ENCODE measurements around the gene BCL2L14.
"Not testable (repeated sequence)": the region's sequence is repeated elsewhere in the genome, so short reads cannot be mapped to it uniquely, and the experiment has no call there.

The BCL2L14 gene

GRCh38 chr12:12098691-12099015, 27.9 kb downstream of the BCL2L14 start:
- no peak overlapping the region for H3K4me3 ChIP-seq (ENCODE audit: low read length)
- TF ChIP-seq CTCF (IDR thresholded peaks at IDR 0.05; ENCODE audit: insufficient read depth, low read depth, low read length, missing control alignments), result no peak
- DNase-seq (ENCODE audit: low read depth), result no peak

- no peak for DNase-seq (ENCODE audit: low read depth)
- no peak overlapping the region for H3K4me3 ChIP-seq (ENCODE audit: low read length)
- TF ChIP-seq CTCF (IDR thresholded peaks at IDR 0.05; ENCODE audit: insufficient read depth, low read depth, low read length, missing control alignments), result no peak
Observed at GRCh38 chr12:12099102-12099501, 28.4 kb downstream of the BCL2L14 start.

GRCh38 chr12:12107678-12108077, 36.9 kb downstream of the BCL2L14 start:
- TF ChIP-seq CTCF (IDR thresholded peaks at IDR 0.05; ENCODE audit: insufficient read depth, low read depth, low read length, missing control alignments), result no peak
- no peak for DNase-seq (ENCODE audit: low read depth)
- no peak overlapping the region for H3K4me3 ChIP-seq (ENCODE audit: low read length)

DNA sequence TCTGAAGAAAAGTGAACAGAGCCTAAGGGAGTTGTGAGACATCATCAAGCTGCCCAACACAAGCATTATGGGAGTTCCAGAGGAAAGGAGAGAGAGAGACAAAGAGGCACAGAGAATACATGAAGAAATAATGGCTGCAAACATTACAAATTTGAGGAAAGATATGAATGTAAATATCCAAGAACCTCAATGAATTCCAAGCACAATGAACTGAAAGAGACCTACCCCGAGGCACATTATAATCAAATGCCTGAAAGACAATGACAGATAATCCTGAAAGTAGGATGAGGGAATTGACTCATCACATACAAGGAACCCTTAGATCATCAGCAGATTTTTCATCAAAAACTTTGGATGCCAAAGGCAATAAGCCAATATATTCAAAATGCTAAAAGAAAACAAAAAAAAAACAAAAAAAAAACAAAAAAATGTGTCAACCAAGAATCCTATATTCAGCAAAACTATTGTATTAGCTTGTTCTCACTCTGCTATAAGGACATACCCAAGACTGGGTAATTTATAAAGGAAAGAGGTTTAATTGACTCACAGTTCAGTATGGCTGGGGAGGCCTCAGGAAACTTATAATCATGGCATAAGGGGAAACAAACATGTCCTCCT, 37.8 kb downstream of the BCL2L14 start:
- no peak for TF ChIP-seq CTCF (IDR thresholded peaks at IDR 0.05; ENCODE audit: insufficient read depth, low read depth, low read length, missing control alignments)
- peak; percentile 11 for DNase-seq (ENCODE audit: low read depth)
- H3K4me3 ChIP-seq (ENCODE audit: low read length), result no peak overlapping the region

DNA sequence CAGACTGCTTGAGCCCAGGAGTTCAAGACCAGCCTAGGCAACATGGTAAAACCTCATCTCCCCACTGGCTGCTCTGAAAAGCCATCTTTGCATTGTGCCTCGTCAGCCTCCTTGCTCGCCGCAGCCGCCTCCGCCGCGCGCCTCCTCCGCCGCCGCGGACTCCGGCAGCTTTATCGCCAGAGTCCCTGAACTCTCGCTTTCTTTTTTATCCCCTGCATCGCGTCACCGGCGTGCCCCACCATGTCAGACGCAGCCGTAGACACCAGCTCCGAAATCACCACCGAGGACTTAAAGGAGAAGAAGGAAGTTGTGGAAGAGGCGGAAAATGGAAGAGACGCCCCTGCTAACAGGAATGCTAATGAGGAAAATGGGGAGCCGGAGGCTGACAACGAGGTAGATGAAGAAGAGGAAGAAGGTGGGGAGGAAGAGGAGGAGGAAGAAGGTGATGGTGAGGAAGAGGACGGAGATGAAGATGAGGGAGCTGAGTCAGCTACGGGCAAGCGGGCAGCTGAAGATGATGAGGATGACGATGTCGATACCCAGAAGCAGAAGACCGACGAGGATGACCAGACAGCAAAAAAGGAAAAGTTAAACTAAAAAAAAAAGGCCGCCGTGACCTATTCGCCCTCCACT, 40.3 kb downstream of the BCL2L14 start:
- DNase-seq (ENCODE audit: low read depth); H3K4me3 ChIP-seq (ENCODE audit: low read length): not testable (repeated sequence)

DNA sequence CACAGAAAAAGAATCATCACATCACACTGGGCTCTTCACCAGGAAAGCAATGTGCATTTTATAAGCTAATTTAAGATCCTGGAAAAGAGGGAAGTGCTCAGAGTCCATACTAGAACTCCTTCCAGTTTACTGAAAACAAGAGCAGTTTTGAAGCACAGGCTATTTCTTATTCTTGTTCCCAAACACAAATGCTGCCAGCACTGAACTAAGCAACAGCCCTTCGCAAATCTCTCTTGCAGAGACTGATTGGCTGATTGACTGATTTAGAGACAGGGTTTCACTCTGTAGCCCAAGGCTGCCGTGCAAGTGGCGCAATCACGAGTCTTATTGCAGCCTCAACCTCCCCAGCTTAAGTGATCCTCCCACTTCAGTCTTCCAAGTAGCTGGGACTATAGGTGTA, 44.8 kb downstream of the BCL2L14 start:
- no peak overlapping the region for H3K4me3 ChIP-seq (ENCODE audit: low read length)
- no peak for TF ChIP-seq CTCF (IDR thresholded peaks at IDR 0.05; ENCODE audit: insufficient read depth, low read depth, low read length, missing control alignments)
- DNase-seq (ENCODE audit: low read depth), result no peak

GRCh38 chr12:12116677-12117076, 45.9 kb downstream of the BCL2L14 start:
- TF ChIP-seq CTCF (IDR thresholded peaks at IDR 0.05; ENCODE audit: insufficient read depth, low read depth, low read length, missing control alignments), result no peak
- no peak for DNase-seq (ENCODE audit: low read depth)
- no peak overlapping the region for H3K4me3 ChIP-seq (ENCODE audit: low read length)
